PFSK-1 (cell line): ENCODE data around the gene SHISA3.

ENCODE experiments used
- FOXP2 ChIP-seq: optimal IDR thresholded peaks from 2 replicates; pipeline ENCODE3; 2011; ENCODE audit warnings: borderline replicate concordance, control low read depth, inconsistent platforms; ENCODE audit not compliant: insufficient read depth; ENCODE audit errors: extremely low read length, extremely low read depth
- POLR2AphosphoS5 ChIP-seq: IDR thresholded peaks from 2 replicates; pipeline ENCODE4 v1.6.1; 2012; ENCODE audit warnings: low read depth, mild to moderate bottlenecking, control low read depth, low read length, moderate library complexity
- REST ChIP-seq, 2 experiments: IDR thresholded peaks; 2 replicates each; pipeline versions ENCODE4 v1.6.1 to v1.8.0; 2011 to 2012; ENCODE audit warnings: low read depth in 2 of 2, low read length in 2 of 2, control low read depth in 1 of 2, inconsistent platforms in 1 of 2, mild to moderate bottlenecking in 1 of 2, moderate library complexity in 1 of 2; ENCODE audit not compliant: insufficient read depth in 1 of 2
- SIN3A ChIP-seq: IDR thresholded peaks from 2 replicates; pipeline ENCODE4 v1.6.1; 2012; ENCODE audit warnings: mild to moderate bottlenecking, low read length, moderate library complexity, borderline replicate concordance; ENCODE audit not compliant: insufficient read depth
- TAF1 ChIP-seq: IDR thresholded peaks from 2 replicates; pipeline ENCODE4 v1.6.1; 2012; ENCODE audit warnings: low read length, control low read depth, borderline replicate concordance; ENCODE audit not compliant: insufficient read depth

GRCh38 chr4:42348247-42348646, 49.0 kb upstream of the SHISA3 start:
- TF ChIP-seq SIN3A = no peak
- TF ChIP-seq REST (IDR thresholded peaks at IDR 0.05; ENCODE audit: insufficient read depth in 1 of 2, low read depth in 2 of 2, low read length in 2 of 2) = no peak
- TF ChIP-seq TAF1 = no peak
- no peak for TF ChIP-seq POLR2AphosphoS5
- no peak for TF ChIP-seq FOXP2
